Glomerular visceral epithelial cell (primary cell): Measurements from ENCODE around the gene CIDEA.
A peak's percentile ranks its signal among the peaks of the same experiment; 100 is the strongest.

Experiments used
- DNase-seq: peaks from one replicate; pipeline ENCODE4 v3.0.0-alpha.2; 2016; ENCODE audit errors: extremely low spot score

The CIDEA gene

GRCh38 chr18:12274793-12275192 is 20.6 kb downstream of the CIDEA start:
- no peak for DNase-seq

DNA sequence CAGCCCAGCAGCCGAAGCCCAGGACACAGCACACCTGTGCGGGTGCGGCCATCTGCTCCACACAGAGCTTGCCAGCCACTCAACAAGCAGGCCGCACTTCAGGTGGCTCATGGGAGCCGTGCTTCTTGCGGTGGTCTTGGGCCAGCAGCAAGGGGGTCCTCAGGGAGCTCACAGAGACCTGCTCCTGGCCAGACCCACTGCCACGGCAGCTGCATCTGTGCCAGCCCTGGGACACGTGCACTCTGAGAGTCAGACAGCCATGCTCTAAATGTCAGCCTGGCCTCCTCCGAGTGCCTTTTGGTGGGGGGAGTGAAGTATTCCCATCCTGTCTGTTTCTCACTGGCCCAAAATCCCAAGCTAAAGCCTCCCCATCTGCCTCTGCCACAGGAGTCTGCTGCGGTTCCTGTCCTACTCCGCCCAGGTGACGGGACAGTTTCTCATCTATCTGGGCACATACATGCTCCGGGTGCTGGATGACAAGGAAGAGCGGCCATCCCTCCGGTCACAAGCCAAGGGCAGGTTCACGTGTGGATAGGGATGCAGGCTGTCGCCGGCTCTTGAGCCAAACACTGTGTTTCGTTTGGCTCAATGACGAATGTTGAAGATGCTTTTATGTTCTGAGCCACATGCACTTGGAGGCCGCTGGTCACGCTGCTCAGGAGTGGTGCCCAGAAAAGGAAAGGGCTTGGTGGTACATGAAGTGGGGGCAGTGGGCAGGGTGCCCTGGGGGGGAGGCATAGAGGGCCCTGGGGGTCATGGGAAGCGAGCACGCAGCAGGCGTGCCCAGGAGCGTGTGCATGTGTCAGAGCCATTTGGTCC is 22.8 kb downstream of the CIDEA start:
- DNase-seq = no peak

- no peak for DNase-seq
Observed at GRCh38 chr18:12278215-12278671, 24.1 kb downstream of the CIDEA start.

DNA sequence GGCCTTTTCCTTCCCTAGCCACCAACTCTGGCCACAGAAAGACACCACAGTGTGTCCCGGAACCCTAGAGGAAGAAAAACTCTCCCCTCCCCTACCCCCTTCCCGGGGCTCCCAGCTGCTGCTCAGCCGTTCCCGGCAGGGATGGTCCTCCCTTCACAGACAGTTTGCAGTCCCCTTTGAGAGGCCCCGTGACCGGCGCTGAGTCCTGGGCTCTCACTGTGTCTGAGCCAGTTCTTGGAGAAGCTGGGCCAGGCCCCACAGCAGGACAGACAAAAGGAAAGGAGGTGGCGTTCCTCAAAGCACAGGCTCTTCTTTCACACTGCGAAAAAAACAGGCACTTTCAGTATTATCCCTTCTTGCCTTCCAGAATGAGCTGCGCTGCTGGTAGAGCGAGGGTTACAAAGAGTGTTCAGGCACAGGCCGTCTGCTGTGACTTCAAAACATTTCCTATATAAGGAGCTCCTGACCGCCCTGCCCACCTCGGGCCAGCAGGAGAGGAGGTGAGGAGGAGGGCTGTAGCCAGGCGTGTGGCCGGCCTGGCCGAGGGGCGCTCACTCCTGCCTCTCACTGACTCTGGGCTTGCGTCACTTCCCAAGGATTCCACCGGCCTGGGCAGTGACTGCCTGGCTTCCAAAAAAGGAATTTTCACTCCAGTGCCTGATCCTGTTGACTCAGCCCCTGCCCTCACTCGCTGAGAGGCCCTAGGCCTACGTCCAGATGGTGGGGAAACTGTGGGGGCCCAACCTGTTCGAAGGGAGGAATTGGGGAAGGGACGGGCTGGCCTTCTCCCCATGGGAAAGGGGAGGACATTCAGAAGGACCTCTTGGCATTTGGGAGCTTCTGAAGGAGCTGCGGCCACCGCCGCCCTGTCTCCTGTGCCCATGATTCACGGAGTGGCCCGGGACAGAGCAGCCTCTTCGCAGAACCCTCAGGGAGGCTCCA is 24.9 kb downstream of the CIDEA start:
- peak; percentile 89 for DNase-seq

- DNase-seq = no peak
Observed at GRCh38 chr18:12279781-12280531, 25.8 kb downstream of the CIDEA start.

DNA sequence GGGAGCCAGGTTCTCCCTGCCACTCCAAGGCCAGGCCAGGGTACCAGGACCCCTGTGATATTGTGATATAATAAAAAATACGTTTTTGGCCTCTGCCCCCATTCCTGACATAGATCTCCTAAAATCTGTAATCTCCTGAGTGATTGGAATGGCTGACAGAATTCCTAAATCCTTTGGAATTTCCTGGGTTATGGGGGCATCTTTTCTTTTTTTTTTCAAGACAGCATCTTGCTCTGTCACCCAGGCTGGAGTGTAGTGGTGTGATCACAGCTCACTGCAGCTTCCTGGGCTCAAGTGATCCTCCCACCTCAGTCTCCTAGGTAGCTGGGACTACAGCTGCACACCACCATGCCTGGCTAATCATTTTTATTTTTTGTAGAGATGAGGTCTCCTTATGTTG is 27.7 kb downstream of the CIDEA start:
- DNase-seq = peak; percentile 16

DNA sequence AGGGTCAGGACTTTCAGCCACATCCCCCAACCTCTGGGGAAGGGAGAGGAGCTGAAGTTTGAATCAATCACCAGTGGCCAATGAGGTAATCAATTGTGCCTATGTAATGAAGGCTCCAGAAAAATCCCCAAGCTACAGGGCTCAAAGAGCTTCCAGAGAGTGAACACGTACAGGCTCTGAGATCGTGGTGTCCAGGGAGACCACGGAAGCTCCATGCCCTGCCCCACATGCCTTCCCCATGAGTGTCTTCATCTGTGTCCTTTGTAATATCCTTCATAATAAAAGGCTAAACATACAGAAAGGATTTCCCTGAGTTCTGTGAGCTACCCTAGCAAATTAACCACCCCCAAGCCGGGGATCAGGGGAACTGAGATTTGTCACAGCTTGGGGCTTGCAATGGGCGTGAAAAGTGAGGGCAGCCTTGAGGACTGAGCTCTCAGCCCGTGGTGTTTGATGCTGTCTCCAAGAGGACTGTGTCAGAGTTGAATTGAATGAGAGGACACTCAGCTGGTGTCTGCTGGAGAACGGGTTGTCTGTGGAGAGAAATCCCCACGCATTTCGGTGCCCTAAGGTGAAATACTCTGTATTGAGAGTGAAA is 28.4 kb downstream of the CIDEA start:
- DNase-seq = peak; percentile 67

DNA sequence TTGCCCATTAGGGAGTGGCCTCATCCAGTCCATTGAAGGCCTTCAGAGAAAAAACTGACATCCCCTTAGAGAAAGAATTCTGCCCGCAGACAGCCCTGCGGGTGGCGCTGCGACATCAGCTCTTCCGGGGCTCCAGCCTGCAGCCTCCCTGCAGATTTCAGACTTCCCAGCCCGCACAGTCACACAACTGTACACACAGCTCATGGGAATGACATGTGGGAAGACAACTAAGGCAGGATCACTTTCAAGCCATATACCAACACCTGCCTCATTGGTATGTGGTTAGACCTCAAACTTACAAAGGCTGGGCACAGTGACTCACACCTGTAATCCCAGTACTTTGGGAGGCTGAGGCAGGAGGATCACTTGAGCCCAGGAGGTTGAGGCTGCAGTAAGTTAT is 29.1 kb downstream of the CIDEA start:
- DNase-seq = peak; percentile 53

DNA sequence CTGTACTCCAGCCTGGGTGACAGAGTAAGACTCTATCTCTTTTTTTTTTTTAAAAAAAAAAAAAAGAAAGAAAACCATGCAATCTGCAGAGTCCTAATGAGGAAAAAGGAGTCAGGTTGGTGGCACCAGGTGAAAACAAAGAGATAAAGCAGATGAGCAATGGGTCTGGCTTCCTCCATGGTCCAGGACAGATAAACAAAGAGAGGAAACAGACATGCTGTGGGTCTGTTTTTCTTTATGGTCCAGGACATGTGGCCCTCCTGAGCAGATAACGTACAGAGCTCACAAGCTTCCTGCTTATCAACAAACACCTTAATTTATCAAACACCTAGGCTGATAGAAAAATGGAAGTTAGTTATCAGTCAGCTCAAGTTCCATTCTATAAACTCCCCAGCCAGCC is 29.5 kb downstream of the CIDEA start:
- DNase-seq = no peak

- DNase-seq = no peak
Observed at GRCh38 chr18:12287131-12287681, 33.0 kb downstream of the CIDEA start.

DNA sequence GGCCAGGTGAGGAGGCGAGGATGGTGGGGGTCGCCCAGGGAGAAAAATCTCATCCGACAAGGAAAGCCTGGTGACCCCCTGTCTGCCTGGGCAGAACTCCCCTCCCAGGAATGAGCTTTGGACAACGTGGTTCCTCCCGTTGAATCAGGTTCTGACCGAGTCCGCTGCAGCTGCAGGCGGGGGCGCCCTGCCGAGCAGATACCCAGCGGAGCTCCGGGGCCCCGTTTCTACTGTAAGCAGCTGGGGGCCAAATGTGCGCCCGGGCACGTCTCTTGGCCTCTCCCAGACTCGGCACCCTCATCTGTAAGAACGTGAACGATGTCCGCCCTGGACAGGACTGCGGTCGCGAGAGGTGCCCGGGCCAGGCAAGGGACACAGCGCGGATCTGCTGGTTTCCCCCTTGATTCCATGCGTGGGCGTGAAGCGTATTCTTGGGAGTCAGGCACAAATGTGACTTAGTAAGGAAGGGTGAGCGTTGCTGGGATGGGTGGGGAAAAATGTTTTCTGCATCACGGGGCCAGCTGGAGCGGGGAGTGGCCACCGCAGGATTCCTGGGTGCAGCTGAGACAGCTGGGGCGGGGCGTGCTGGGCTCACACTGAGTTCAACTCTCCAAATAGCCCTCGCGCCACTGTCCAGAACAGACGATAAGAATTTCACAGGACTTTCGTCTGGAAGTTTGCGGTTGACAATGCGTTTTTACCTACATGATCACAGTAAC is 33.7 kb downstream of the CIDEA start:
- DNase-seq = peak; percentile 90

DNA sequence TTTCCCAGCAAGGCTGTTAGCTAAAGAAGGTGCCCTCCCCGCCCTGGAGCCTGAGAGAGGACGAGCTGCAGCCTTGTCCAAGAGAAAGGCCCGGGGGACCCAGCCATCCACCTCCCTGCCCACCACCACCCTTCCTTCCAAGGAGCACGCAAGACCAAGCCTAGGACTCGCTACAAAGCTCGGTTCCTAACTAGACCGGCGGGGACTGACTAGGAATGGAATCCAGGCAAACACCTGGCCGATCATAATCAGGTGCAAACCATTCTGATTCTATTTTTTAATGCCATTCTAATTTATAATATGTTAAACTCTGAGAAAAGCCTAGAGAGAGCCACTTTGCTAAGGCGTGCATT is 34.2 kb downstream of the CIDEA start:
- DNase-seq = no peak

GRCh38 chr18:12290086-12290485 is 35.9 kb downstream of the CIDEA start:
- DNase-seq = no peak

GRCh38 chr18:12291161-12291560 is 37.0 kb downstream of the CIDEA start:
- DNase-seq = no peak

GRCh38 chr18:12291690-12292089 is 37.5 kb downstream of the CIDEA start:
- no peak for DNase-seq

- DNase-seq = no peak
Observed at GRCh38 chr18:12293831-12294230, 39.7 kb downstream of the CIDEA start.

DNA sequence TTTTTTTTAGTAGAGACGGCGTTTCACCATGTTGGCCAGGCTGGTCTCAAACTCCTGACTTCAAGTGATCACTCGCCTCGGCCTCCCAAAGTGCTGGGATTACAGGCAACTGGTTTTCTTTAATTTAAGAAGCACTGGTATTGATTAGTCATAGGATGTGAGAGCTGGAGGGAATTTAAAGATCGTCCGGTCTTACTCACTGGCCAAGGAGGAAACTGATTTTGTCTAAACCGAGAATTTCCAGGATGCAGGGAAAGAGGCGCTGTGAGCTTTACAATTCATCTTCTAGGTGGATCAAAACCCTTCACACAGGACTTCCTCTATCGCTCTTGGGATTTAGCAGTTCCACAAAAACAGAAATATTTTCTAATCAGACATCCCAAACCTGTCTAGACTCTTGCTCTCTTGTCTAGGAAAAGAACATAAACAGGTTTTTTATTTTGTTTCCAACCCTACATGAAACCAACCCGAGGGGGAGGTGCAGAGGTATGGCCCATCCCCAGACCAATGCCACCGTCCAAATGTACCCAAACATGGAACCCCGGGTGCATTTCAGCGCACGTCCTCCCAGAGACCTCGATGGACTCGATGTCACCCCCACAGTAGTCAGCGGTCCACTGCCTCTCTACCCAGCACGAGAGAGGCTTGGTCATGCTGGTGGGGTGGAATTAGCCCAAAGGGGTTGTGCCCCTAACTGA is 41.4 kb downstream of the CIDEA start:
- DNase-seq = no peak

- DNase-seq = no peak
Observed at GRCh38 chr18:12296087-12296403, 41.9 kb downstream of the CIDEA start.

DNA sequence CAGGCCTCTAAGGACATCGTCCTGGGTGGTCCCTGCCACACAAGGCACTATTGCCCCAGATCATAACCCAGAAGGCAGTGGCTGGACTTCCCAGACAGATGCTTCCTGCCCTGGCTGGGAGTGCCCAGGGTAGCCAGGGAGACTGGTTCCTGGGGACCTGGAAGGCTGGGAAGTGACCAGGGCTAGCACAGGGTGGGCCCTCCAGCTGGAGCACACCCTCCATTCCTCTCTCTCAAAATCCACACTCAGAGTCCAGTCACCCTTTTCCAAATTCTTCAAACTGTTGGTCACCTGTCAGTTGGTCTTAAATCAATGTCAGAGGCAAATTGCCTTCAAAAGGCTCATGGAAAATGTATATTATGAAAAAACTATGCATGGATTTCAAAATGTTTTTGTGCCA is 42.3 kb downstream of the CIDEA start:
- DNase-seq = no peak

DNA sequence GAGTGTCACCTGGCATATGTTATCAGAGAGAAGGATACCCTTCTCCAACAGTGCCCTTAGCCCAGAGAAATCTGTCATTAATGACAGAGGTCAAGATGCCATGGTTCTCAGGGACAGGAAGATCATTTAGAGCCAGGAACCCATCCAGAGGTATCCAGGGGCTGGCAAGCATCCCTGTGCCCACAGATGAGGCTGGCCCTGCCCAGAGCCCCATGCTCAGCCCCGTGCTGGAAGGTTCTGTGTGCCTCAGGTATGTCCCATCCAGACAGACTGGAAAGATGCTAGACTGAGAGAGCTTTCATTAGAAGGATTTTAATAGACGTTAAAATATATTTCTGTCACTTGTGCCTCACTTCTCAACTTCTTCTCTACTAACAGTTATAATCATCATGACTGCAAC is 45.7 kb downstream of the CIDEA start:
- DNase-seq = no peak
